ENCODE results near the gene LTBP3. TPM values are rescaled to one million over a fixed set of nuclear protein-coding genes. Genes with fewer than 3 reads are reported as not detected.

LTBP3 gene
- total RNA-seq, 4 donors from 2014 or later = 18.5 to 56.6 (median 35.6) TPM

- H3K27ac ChIP-seq = no peak overlapping the region
- intact Hi-C loops (cut with DNase I; ENCODE audit: low total_unique reads) (no loop called here), in situ Hi-C loops (cut with MboI; ENCODE audit: low sequenced_read_pairs in 4 of 4) (no loop called here)
- no peak for DNase-seq
- no peak for ATAC-seq
- no peak for TF ChIP-seq POLR2A (IDR thresholded peaks at IDR 0.05)
- TF ChIP-seq CTCF (IDR thresholded peaks at IDR 0.05 in 4 of 5, conservative IDR thresholded peaks at IDR 0.05 in 1 of 5) = no peak
- H3K36me3 ChIP-seq = peaks cover 0 to 36% of the 10 kb centered on the region in 2 donors
- no peaks in the 10 kb centered on the region for H3K27me3 ChIP-seq
- H3K4me3 ChIP-seq = no peak overlapping the region
- peaks cover 2 to 11% of the 10 kb centered on the region in 2 donors for H3K4me1 ChIP-seq
- no peaks in the 10 kb centered on the region for H3K9me3 ChIP-seq
Measured at GRCh38 chr11:65599216-65599954, 41.2 kb upstream of the LTBP3 start.

- Histone ChIP-seq H3K36me3 (peaks cover 0 to 25% of the 10 kb centered on the region in 2 donors), H3K27me3 (no peaks in the 10 kb centered on the region), H3K9me3 (no peaks in the 10 kb centered on the region), H3K4me1 (peaks cover 12 to 22% of the 10 kb centered on the region in 2 donors), H3K27ac (no peak overlapping the region), H3K4me3 (no peak overlapping the region)
- no peak for DNase-seq
- intact Hi-C loops (cut with DNase I; ENCODE audit: low total_unique reads) = no loop called here
- TF ChIP-seq CTCF (IDR thresholded peaks at IDR 0.05 in 4 of 5, conservative IDR thresholded peaks at IDR 0.05 in 1 of 5) = no peak
- no peak for TF ChIP-seq POLR2A (IDR thresholded peaks at IDR 0.05)
- in situ Hi-C loops (cut with MboI; ENCODE audit: low sequenced_read_pairs in 4 of 4) = no loop called here
- ATAC-seq = no peak
Measured at GRCh38 chr11:65598258-65598699, 40.1 kb upstream of the LTBP3 start.

- TF ChIP-seq CTCF (IDR thresholded peaks at IDR 0.05 in 4 of 5, conservative IDR thresholded peaks at IDR 0.05 in 1 of 5) (no peak), POLR2A (IDR thresholded peaks at IDR 0.05) (no peak)
- ATAC-seq = no peak
- no peaks in the 10 kb centered on the region for H3K9me3 ChIP-seq
- H3K4me1 ChIP-seq = peaks cover 14 to 31% of the 10 kb centered on the region in 2 donors
- no peak overlapping the region for H3K27ac ChIP-seq
- peaks cover 0 to 32% of the 10 kb centered on the region in 2 donors for H3K36me3 ChIP-seq
- intact Hi-C loops (cut with DNase I; ENCODE audit: low total_unique reads) (no loop called here), in situ Hi-C loops (cut with MboI; ENCODE audit: low sequenced_read_pairs in 4 of 4) (no loop called here)
- H3K4me3 ChIP-seq = no peak overlapping the region
- no peaks in the 10 kb centered on the region for H3K27me3 ChIP-seq
- DNase-seq = no peak
Measured at GRCh38 chr11:65596520-65596919, 38.4 kb upstream of the LTBP3 start.

DNA sequence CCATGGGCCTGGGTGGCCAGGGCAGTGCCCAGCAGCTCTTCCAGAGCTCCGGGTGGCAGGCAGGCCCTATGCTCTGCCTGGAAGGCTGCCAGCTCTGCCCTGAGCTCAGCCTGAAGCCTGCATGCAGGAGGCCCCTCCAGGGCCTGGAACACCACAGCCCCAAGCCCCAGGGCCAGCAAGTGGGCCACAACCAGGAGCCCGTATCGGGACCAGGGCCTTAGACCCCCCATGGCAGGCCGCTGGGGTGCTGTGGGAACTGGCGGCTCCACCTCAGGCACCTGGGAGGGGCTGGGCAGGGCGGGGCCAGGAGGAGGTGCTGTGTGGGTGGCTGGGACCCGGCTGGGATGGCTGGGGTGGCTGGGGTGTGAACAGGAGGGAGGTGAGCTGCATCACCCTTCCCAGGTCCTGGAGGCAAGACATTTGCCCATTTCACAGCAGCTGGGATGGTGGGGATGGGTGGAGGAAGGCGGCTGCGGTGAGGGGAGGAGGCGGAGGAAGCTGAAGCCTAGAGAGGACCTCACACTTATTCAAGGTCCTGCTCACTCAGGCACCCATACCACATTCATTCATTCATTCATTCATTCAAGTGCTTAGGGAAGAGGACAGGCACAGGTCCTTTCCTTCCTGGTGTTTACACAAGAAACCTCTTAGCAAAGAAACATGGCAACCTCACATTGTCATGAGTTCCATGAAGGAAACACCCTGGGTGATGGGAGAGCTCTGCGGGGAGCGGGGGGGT, 37.6 kb upstream of the LTBP3 start, which contains the start of gene KCNK7:
Gene KCNK7 (minus strand): TSS at position 258 of the 739 bp plus-strand sequence. CDS start 28 bp downstream, at position 230.
- TF ChIP-seq POLR2A (IDR thresholded peaks at IDR 0.05) (no peak), CTCF (IDR thresholded peaks at IDR 0.05 in 4 of 5, conservative IDR thresholded peaks at IDR 0.05 in 1 of 5) (no peak)
- Histone ChIP-seq H3K27me3 (no peaks in the 10 kb centered on the region), H3K36me3 (peaks cover 0 to 40% of the 10 kb centered on the region in 2 donors), H3K4me1 (peaks cover 18 to 33% of the 10 kb centered on the region in 2 donors), H3K9me3 (no peaks in the 10 kb centered on the region), H3K4me3 (no peak within 1 kb of the TSS), H3K27ac (peak within 1 kb of the TSS in 3 of 4 donors; percentile 6 to 99 (median 98))
- in situ Hi-C loops (cut with MboI; ENCODE audit: low sequenced_read_pairs in 4 of 4) = no loop called here
- intact Hi-C loops (cut with DNase I; ENCODE audit: low total_unique reads) = no loop called here
- DNase-seq (no peak), ATAC-seq (no peak)

All from gastrocnemius medialis (tissue), 4 donors.